OCI-LY1 (cell line): ENCODE data around the gene MTOR.
"Not testable (repeated sequence)": the region's sequence is repeated elsewhere in the genome, so short reads cannot be mapped to it uniquely, and the experiment has no call there.

ENCODE experiments used
- H2AFZ ChIP-seq: fragments of 200-600 bp; sonication (generic), shearing (Covaris generic); 2 replicates; pipeline ENCODE4 v1.6.0; 2014; ENCODE audit warnings: antibody characterized with exemption, mild to moderate bottlenecking, low read length
- H3F3A ChIP-seq: fragments of 200-600 bp; sonication (generic), shearing (Covaris generic); 2 replicates; pipeline ENCODE4 v1.6.0; 2014; ENCODE audit warnings: mild to moderate bottlenecking, antibody characterized with exemption, low read length, moderate library complexity; ENCODE audit not compliant: insufficient read depth
- H3K27ac ChIP-seq: fragments of 200-600 bp; sonication (generic); 2 replicates; pipeline ENCODE4 v1.5.1; 2014; ENCODE audit warnings: low read length, mixed run types, mild to moderate bottlenecking, low read depth; ENCODE audit not compliant: poor library complexity, severe bottlenecking
- H3K27me3 ChIP-seq: fragments of 200-600 bp; sonication (generic); 2 replicates; pipeline ENCODE4 v1.6.0; 2014; ENCODE audit warnings: antibody characterized with exemption, mild to moderate bottlenecking, low read length, moderate library complexity; ENCODE audit not compliant: insufficient read depth
- H3K36me3 ChIP-seq: fragments of 200-600 bp; sonication (generic); 2 replicates; pipeline ENCODE4 v1.6.1; 2014; ENCODE audit warnings: mild to moderate bottlenecking, antibody characterized with exemption, low read length, moderate library complexity, mixed read lengths; ENCODE audit not compliant: insufficient read depth
- H3K4me1 ChIP-seq: fragments of 200-600 bp; sonication (generic); 2 replicates; pipeline ENCODE4 v1.5.1; 2014; ENCODE audit warnings: mild to moderate bottlenecking, low read length, moderate library complexity; ENCODE audit not compliant: insufficient read depth, severe bottlenecking
- H3K4me2 ChIP-seq: fragments of 200-600 bp; sonication (generic), shearing (Covaris generic); 2 replicates; pipeline ENCODE4 v1.6.1; 2014; ENCODE audit warnings: low read length
- H3K4me3 ChIP-seq: fragments of 200-600 bp; sonication (generic); 2 replicates; pipeline ENCODE4 v1.5.1; 2014; ENCODE audit warnings: low read length, low read depth, mild to moderate bottlenecking, mixed read lengths; ENCODE audit not compliant: poor library complexity, severe bottlenecking
- H3K79me2 ChIP-seq: fragments of 200-600 bp; shearing (Covaris generic); 2 replicates; pipeline ENCODE4 v1.6.1; 2016; ENCODE audit warnings: mixed run types, low read length, mixed read lengths; ENCODE audit not compliant: insufficient read depth
- H3K9ac ChIP-seq: fragments of 200-600 bp; sonication (generic), shearing (Covaris generic); 2 replicates; pipeline ENCODE4 v1.6.1; 2014; ENCODE audit warnings: mild to moderate bottlenecking, low read length, mixed read lengths
- H3K9me2 ChIP-seq: fragments of 200-600 bp; sonication (generic), shearing (Covaris generic); 2 replicates; pipeline ENCODE4 v1.6.1; 2014; ENCODE audit warnings: low read depth, mild to moderate bottlenecking, low read length, mixed read lengths
- H3K9me3 ChIP-seq: fragments of 200-600 bp; shearing (Covaris generic); 2 replicates; pipeline ENCODE4 v1.6.1; 2014; ENCODE audit warnings: low read length, mixed read lengths
- H4K20me1 ChIP-seq: fragments of 200-600 bp; sonication (generic), shearing (Covaris generic); 2 replicates; pipeline ENCODE4 v1.6.0; 2016; ENCODE audit warnings: mild to moderate bottlenecking, low read length; ENCODE audit not compliant: insufficient read depth
- EZH2 ChIP-seq: fragments of 200-600 bp; sonication (generic), shearing (Covaris generic); IDR thresholded peaks from 2 replicates; pipeline ENCODE4 v1.8.0; 2017; ENCODE audit warnings: borderline replicate concordance, mixed run types, mild to moderate bottlenecking, antibody characterized with exemption, low read length, moderate library complexity, mixed read lengths
- TF ChIP-seq, protein P1 (sequence below): fragments of 200-600 bp; sonication (generic), shearing (Covaris generic); IDR thresholded peaks from 2 replicates; pipeline ENCODE4 v1.5.1; 2017; ENCODE audit warnings: mild to moderate bottlenecking, antibody characterized with exemption, low read length, moderate library complexity, mixed read lengths

The MTOR gene

DNA sequence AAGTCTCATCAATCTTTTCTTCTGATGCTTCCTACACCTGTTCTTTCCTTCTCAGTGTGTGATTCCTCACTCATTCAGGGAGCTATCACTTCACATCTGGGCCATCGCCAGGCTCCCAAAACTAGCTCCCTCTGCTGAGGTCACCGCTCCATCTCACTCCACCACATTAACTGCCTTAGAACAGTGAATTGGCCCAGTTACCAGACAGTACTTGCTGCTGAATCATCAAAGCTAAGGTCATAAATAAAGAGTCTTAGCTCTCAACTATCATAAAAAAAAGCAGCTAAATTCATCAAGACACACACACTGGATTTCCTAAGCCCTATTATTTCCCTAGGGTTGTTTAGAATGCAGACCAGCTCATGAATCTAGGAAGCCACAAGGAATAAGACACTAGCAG lies 183.7 kb downstream of the MTOR start:
- Histone ChIP-seq H3K4me3 (no peak overlapping the region), H3K9me2 (no peaks in the 10 kb centered on the region), H3K27ac (no peak overlapping the region), H3F3A (no peaks in the 10 kb centered on the region), H3K27me3 (no peaks in the 10 kb centered on the region), H3K4me2 (no peak overlapping the region), H3K9ac (no peak overlapping the region), H2AFZ (no peak overlapping the region), H4K20me1 (no peaks in the 10 kb centered on the region), H3K79me2 (no peaks in the 10 kb centered on the region), H3K4me1 (no peaks in the 10 kb centered on the region), H3K36me3 (peaks cover 83% of the 10 kb centered on the region), H3K9me3 (no peaks in the 10 kb centered on the region)
- TF ChIP-seq EZH2, result no peak
- TF ChIP-seq, protein P1, sequence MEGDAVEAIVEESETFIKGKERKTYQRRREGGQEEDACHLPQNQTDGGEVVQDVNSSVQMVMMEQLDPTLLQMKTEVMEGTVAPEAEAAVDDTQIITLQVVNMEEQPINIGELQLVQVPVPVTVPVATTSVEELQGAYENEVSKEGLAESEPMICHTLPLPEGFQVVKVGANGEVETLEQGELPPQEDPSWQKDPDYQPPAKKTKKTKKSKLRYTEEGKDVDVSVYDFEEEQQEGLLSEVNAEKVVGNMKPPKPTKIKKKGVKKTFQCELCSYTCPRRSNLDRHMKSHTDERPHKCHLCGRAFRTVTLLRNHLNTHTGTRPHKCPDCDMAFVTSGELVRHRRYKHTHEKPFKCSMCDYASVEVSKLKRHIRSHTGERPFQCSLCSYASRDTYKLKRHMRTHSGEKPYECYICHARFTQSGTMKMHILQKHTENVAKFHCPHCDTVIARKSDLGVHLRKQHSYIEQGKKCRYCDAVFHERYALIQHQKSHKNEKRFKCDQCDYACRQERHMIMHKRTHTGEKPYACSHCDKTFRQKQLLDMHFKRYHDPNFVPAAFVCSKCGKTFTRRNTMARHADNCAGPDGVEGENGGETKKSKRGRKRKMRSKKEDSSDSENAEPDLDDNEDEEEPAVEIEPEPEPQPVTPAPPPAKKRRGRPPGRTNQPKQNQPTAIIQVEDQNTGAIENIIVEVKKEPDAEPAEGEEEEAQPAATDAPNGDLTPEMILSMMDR, result no peak

DNA sequence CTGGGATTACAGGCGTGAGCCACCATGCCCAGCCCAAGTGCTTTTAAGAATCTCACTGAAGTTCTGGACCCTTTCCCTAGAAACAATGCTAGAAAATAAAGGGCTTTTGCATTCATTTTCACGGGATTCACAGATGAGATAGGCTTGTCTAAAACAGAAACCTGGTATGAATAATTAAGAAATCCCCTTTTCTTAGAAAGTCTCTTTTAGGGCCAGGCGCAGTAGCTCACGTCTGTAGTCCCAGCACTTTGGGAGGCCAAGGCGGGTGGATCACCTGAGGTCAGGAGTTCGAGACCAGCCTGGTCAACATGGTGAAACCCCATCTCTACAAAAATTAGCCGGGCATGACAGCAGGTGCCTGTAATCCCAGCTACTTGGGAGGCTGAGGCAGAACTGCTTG lies 189.0 kb downstream of the MTOR start:
- not testable (repeated sequence) for H3K9me2 ChIP-seq, H4K20me1 ChIP-seq, H3K4me2 ChIP-seq, H3K27ac ChIP-seq, H3K79me2 ChIP-seq, H2AFZ ChIP-seq, H3K27me3 ChIP-seq, H3K4me3 ChIP-seq, H3K9me3 ChIP-seq, H3F3A ChIP-seq, H3K9ac ChIP-seq
- peaks cover 16% of the 10 kb centered on the region for H3K4me1 ChIP-seq
- H3K36me3 ChIP-seq, result peaks cover 91% of the 10 kb centered on the region

DNA sequence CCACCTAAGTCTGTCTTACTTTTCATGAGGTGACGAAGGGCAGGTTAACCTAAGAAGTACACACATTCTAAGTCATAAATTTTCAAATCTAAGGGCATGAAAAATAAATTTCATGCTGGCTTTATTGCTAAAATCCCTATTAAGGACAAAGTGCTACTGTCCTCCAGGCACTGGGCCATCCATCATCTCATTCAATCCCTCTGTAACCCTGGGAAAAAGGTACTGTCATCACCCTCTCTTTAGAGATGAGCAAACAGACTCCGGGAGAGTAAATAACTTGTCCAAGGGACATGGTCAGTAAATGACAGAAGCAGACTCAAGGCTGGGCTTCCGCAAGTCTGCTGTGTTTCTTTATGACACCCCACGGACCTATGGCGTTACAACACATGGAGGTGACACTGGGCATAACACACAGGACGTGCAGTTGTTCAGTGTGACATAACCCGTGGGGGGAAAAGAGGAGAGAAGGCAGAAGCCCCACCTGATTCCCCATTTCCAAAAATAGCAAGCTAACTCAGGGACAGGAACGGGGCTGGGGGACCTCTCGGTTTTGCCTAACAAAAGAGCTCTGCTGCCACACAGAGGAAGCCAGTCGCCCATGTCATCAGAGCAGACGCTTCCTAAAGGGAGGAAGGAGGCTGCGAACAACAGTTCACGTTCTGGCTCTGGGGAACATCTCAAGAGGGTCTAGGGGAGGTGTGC lies 190.0 kb downstream of the MTOR start:
- Histone ChIP-seq H3K4me1 (peaks cover 16% of the 10 kb centered on the region), H3K9ac (no peak overlapping the region; the same call in 1 of the 2 replicates), H3K9me2 (no peaks in the 10 kb centered on the region), H3K4me3 (no peak overlapping the region), H3K36me3 (peaks cover 94% of the 10 kb centered on the region), H3F3A (no peaks in the 10 kb centered on the region), H3K27ac (peak overlapping the region; percentile 60), H3K4me2 (peak overlapping the region; percentile 17; the same call in 1 of the 2 replicates), H2AFZ (no peak overlapping the region), H3K27me3 (no peaks in the 10 kb centered on the region), H4K20me1 (no peaks in the 10 kb centered on the region), H3K79me2 (no peaks in the 10 kb centered on the region), H3K9me3 (no peaks in the 10 kb centered on the region)
- TF ChIP-seq EZH2, result no peak
- TF ChIP-seq, protein P1, result peak; percentile 41; the same call in 1 of the 2 replicates
